ENCODE results near the gene UGT2A3.

UGT2A3 gene

GRCh38 chr4:68921051-68921450 is 30.6 kb downstream of the UGT2A3 start:
- H3K4me3 ChIP-seq, result no peak overlapping the region
- no peak overlapping the region for H3K27ac ChIP-seq

- H3K4me3 ChIP-seq, result no peak overlapping the region
- H3K27ac ChIP-seq, result no peak overlapping the region
These were observed 34.6 kb downstream of the UGT2A3 start for GRCh38 chr4:68917016-68917415.

GRCh38 chr4:68912807-68913206 is 38.8 kb downstream of the UGT2A3 start:
- Histone ChIP-seq H3K27ac (no peak overlapping the region), H3K4me3 (no peak overlapping the region)

- H3K4me3 ChIP-seq, result no peak overlapping the region
These were observed 42.2 kb downstream of the UGT2A3 start for GRCh38 chr4:68909385-68909784.

GRCh38 chr4:68907788-68908700 is 43.6 kb downstream of the UGT2A3 start:
- Histone ChIP-seq H3K4me3 (no peak overlapping the region), H3K27ac (no peak overlapping the region)

More at GRCh38 chr4:68909385-68909784, 42.2 kb downstream of the UGT2A3 start:
- H3K27ac ChIP-seq, result no peak overlapping the region

GRCh38 chr4:68907245-68907644 is 44.4 kb downstream of the UGT2A3 start:
- no peak overlapping the region for H3K27ac ChIP-seq

GRCh38 chr4:68906780-68907137 is 44.8 kb downstream of the UGT2A3 start:
- H3K27ac ChIP-seq, result no peak overlapping the region
- peak overlapping the region in 1 of 7 experiments; percentile 22 for H3K4me3 ChIP-seq

More at GRCh38 chr4:68907245-68907644, 44.4 kb downstream of the UGT2A3 start:
- no peak overlapping the region for H3K4me3 ChIP-seq

GRCh38 chr4:68905939-68906779 is 45.4 kb downstream of the UGT2A3 start:
- H3K27ac ChIP-seq, result peak overlapping the region in 2 of 21 experiments; percentile 4 to 44

GRCh38 chr4:68905598-68905938 is 46.0 kb downstream of the UGT2A3 start:
- Histone ChIP-seq H3K4me3 (peak overlapping the region in 1 of 7 experiments; percentile 22), H3K27ac (peak overlapping the region in 1 of 21 experiments; percentile 44)

More at GRCh38 chr4:68905939-68906779, 45.4 kb downstream of the UGT2A3 start:
- H3K4me3 ChIP-seq, result peak overlapping the region in 1 of 7 experiments; percentile 22

GRCh38 chr4:68904786-68905185 is 46.8 kb downstream of the UGT2A3 start:
- Histone ChIP-seq H3K4me3 (peak overlapping the region in 1 of 7 experiments; percentile 27), H3K27ac (peak overlapping the region in 1 of 21 experiments; percentile 44)

GRCh38 chr4:68896749-68897148 is 54.9 kb downstream of the UGT2A3 start:
- Histone ChIP-seq H3K27ac (no peak overlapping the region), H3K4me3 (no peak overlapping the region)

GRCh38 chr4:68895561-68896198 is 55.9 kb downstream of the UGT2A3 start:
- no peak overlapping the region for H3K27ac ChIP-seq
- H3K4me3 ChIP-seq, result no peak overlapping the region

GRCh38 chr4:68892861-68893260 is 58.7 kb downstream of the UGT2A3 start:
- H3K27ac ChIP-seq, result no peak overlapping the region
- no peak overlapping the region for H3K4me3 ChIP-seq

- H3K27ac ChIP-seq, result no peak overlapping the region
- H3K4me3 ChIP-seq, result no peak overlapping the region
These were observed 59.9 kb downstream of the UGT2A3 start for GRCh38 chr4:68891678-68892077.

GRCh38 chr4:68885545-68885944 is 66.1 kb downstream of the UGT2A3 start:
- Histone ChIP-seq H3K27ac (no peak overlapping the region), H3K4me3 (no peak overlapping the region)

- Histone ChIP-seq H3K4me3 (no peak overlapping the region), H3K27ac (no peak overlapping the region)
These were observed 67.7 kb downstream of the UGT2A3 start for GRCh38 chr4:68883870-68884269.

All from skin epidermis (tissue), 12 donors.